Glutamatergic neuron (in vitro differentiated cells): ENCODE measurements around the gene PPIE. TPM values are rescaled to one million over a fixed set of nuclear protein-coding genes. Genes with fewer than 3 reads are reported as not detected.

Source experiments
- DNase-seq: peaks from one replicate; pipeline ENCODE4 v3.0.0; 2022
- H3K27ac Mint-ChIP-seq: one replicate; pipeline ENCODE4 v1.8.0; 2020; ENCODE audit warnings: mild to moderate bottlenecking, mixed read lengths, inconsistent platforms; ENCODE audit not compliant: unreplicated experiment
- H3K27me3 Mint-ChIP-seq: one replicate; pipeline ENCODE4 v1.8.0; 2020; ENCODE audit warnings: mild to moderate bottlenecking, moderate library complexity, mixed read lengths, inconsistent platforms; ENCODE audit not compliant: unreplicated experiment
- H3K36me3 Mint-ChIP-seq: one replicate; pipeline ENCODE4 v1.8.0; 2020; ENCODE audit warnings: mild to moderate bottlenecking, mixed read lengths, inconsistent platforms; ENCODE audit not compliant: unreplicated experiment
- H3K4me1 Mint-ChIP-seq: one replicate; pipeline ENCODE4 v1.8.0; 2020; ENCODE audit warnings: mild to moderate bottlenecking, low read depth, mixed read lengths, inconsistent platforms; ENCODE audit not compliant: unreplicated experiment
- H3K4me3 Mint-ChIP-seq: one replicate; pipeline ENCODE4 v1.8.0; 2020; ENCODE audit warnings: mild to moderate bottlenecking, mixed read lengths, inconsistent platforms; ENCODE audit not compliant: unreplicated experiment
- H3K9me3 Mint-ChIP-seq: one replicate; pipeline ENCODE4 v1.8.0; 2020; ENCODE audit warnings: mild to moderate bottlenecking, moderate library complexity, mixed read lengths, inconsistent platforms; ENCODE audit not compliant: unreplicated experiment
- CTCF ChIP-seq: fragments of 200-600 bp; sonication (generic); IDR thresholded peaks from one replicate; pipeline ENCODE4 v1.5.0; 2021; ENCODE audit not compliant: partially characterized antibody, unreplicated experiment
- total RNA-seq: library from RNA; stranded (reverse); fragmentation: NEBNext Ultra II Directional; extraction: Animal tissue kit (Norgen Biotek cat#: 25700); gene quantifications from one replicate; pipeline ENCODE4 v1.2.1, GENCODE V29; 2021; ENCODE audit not compliant: unreplicated experiment

The PPIE gene
- total RNA-seq, 1 donor from 2014 or later = 28.8 TPM

DNA sequence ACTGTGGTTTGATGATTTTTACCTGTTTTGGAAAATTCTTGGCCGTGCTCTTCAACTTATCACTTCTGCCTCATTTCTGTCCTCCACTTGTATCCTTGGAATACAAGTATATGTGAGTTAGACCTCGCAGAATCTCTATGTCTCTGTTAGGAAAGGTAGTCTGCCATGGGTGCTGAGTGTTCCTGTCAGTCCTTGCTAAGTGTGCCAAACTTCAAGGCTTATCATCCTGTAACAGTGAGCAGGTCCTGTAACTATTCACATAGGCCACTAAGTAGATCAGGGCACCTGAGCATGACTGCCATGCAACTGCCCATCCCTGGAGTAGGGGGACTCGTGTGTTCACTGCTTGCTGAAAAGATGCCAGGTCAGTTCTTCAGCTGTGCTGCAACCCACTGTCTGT is 74.2 kb downstream of the PPIE start:
- no peak overlapping the region for H3K27ac Mint-ChIP-seq
- peaks cover 12% of the 10 kb centered on the region for H3K4me1 Mint-ChIP-seq
- no peak for DNase-seq
- peaks cover 5% of the 10 kb centered on the region for H3K27me3 Mint-ChIP-seq
- no peak overlapping the region for H3K4me3 Mint-ChIP-seq
- TF ChIP-seq CTCF = no peak
- H3K36me3 Mint-ChIP-seq = no peaks in the 10 kb centered on the region
- peaks cover 4% of the 10 kb centered on the region for H3K9me3 Mint-ChIP-seq

Other genes starting within 250 kb of the PPIE start
- gene BMP8A, start 247.2 kb upstream of the PPIE start, total RNA-seq = 0.37 TPM
- 131 TPM for gene PABPC4, start 162.1 kb upstream of the PPIE start, total RNA-seq
- 9.0 TPM for gene HEYL, start 99.2 kb upstream of the PPIE start, total RNA-seq
- not detected for gene NT5C1A, start 66.8 kb upstream of the PPIE start, total RNA-seq
- not detected for gene HPCAL4, start 47.4 kb upstream of the PPIE start, total RNA-seq
- gene OXCT2, start 32.5 kb downstream of the PPIE start, total RNA-seq = 0.37 TPM
- gene BMP8B, start 50.0 kb downstream of the PPIE start, total RNA-seq = 0.12 TPM
- 35.5 TPM for gene TRIT1, start 144.6 kb downstream of the PPIE start, total RNA-seq
- gene MYCL, start 163.0 kb downstream of the PPIE start, total RNA-seq = 97.7 TPM
- 5.6 TPM for gene MFSD2A, start 216.3 kb downstream of the PPIE start, total RNA-seq